HG02588 (cell line): Measurements from ENCODE around the gene CD300C.
"Not testable (repeated sequence)": the region's sequence is repeated elsewhere in the genome, so short reads cannot be mapped to it uniquely, and the experiment has no call there.

Experiments used
- ATAC-seq: cut with Tn5 transposase; IDR thresholded peaks from one replicate; pipeline ENCODE4 v1.9.1; 2021; ENCODE audit warnings: mild to moderate bottlenecking, moderate library complexity; ENCODE audit not compliant: unreplicated experiment

CD300C gene

GRCh38 chr17:74545843-74546230 lies at the start of gene CD300C:
TSS of gene CD300C (minus strand) at chr17:74546115. CDS start at chr17:74545782, 333 bp downstream.
- ATAC-seq: no peak

GRCh38 chr17:74595037-74595750 lies 49.3 kb upstream of the CD300C start:
- ATAC-seq: no peak

DNA sequence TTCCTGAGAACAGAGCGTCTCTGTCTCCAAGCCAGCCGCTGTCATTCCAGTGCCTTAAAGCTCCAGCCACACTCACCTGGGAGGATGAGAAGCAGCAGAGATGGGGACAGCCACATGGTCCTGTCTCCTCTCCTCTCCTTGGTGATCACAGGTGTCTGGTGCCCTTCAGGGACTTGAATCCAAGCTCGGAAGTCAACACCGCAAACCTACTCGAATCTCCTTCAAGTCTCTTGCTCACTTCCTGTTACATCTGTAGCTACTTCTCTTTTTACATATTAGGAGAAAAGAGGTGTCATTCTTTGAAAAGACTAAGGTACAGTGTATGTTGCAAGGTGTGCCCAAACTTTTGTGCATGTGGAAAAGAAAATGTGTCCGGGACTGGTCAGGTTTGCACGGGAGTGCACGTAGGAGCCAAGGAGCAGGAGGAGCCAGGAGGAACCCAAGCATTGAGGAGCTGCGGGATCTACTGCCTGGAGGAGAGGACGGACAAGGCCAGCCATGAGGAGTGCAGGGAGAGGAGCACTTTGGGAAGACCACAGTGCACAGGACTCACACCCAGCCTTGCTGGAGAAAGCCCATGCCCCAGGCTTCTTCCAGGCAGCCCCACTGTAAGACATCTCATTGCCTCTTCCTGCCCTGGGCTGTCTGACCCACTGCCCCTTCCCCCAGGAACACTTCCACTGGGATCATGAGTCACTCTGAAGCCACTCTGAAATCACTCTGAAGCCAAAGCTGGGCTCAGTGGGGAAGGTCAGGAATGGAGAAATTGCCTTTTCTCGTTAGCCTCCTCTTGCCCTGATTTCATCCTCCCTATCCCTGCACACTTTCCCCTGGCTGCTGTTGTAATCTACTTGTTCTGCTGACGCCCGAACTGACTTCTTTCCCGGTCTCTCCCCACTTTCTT lies 46.4 kb upstream of the CD300C start, which contains the start of gene CD300LD:
TSS of gene CD300LD (minus strand) at position 197 of the 904 bp plus-strand sequence. CDS start at position 116, 81 bp downstream.
- no peak for ATAC-seq

GRCh38 chr17:74591503-74591902 lies 45.6 kb upstream of the CD300C start:
- no peak for ATAC-seq

DNA sequence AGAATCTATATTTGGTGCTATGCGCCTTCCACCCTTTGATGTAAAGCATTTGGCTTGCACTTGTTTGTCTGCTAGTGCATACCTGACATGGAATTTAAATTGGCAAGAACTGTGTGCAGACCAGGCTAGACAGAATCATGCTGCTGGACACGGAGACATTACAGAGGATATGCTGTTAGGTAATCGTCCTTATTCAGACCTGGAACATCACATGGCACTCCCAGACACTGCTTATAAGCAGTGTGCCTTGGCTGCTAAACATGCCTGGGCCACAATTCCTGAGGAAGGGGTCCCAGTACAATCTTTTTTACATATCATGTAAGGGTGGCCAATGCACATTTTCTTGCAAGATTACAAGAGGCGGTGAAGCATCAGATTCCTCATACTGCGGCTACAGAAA lies 39.8 kb upstream of the CD300C start:
- ATAC-seq: no peak

DNA sequence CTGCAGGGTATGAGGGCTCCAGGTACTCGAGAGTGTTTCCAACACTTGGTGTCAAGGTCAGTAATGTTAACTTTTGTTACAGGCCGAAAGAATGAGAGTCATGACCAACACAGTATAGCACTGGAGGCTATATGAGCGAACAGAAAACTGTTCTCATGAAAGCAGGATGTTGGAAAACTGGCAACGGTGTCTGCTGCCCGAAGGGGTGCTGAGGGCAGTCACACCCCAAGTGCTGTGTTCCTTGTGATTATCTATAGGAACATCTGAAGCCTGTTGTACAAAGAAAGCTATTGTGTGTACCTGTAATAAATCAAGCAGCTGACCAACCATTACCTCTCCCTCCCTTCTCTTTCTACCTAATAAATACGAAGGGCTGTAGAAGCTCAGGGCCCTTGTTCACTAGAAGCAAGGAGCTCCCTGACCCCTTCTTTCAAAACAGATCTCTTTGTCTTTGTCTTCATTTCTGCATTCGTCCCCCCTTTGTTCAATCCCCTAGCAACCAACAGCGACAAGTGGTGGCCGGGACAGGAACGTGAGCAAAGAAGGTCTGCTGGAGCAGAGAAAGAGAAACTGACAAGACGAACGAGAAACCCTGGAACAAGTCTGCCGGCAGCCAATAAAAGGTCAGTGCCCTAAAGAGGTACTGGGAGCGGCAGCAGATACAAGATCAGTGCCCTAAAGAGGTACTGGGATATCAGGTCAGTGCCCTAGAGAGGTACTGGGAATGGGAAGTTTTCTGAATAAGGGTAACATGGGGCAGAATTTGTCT lies 38.6 kb upstream of the CD300C start:
- ATAC-seq: no peak

GRCh38 chr17:74582633-74583032 lies 36.7 kb upstream of the CD300C start:
- ATAC-seq: no peak

GRCh38 chr17:74579900-74580299 lies 34.0 kb upstream of the CD300C start:
- ATAC-seq: no peak

DNA sequence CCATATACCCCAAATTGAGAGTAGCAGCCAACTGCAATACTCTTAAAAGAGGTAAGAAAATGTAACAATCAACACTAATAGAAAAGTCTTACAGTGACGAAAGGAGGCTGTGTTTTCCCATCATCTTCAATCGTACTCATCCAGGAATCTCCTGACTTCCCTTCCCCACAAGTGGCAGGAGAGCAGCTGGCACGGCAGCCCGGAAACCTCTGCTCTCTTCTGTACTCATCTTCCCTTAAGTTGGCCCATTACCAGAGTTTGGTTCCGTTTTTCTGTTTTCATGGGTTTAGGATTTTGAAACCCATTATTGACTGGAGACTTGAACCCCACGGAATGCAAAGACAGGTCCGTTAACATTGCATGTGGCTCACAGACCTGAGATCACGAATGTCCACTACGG lies 33.1 kb upstream of the CD300C start:
- no peak for ATAC-seq

- no peak for ATAC-seq
Measured at GRCh38 chr17:74574489-74575142, 28.7 kb upstream of the CD300C start.

DNA sequence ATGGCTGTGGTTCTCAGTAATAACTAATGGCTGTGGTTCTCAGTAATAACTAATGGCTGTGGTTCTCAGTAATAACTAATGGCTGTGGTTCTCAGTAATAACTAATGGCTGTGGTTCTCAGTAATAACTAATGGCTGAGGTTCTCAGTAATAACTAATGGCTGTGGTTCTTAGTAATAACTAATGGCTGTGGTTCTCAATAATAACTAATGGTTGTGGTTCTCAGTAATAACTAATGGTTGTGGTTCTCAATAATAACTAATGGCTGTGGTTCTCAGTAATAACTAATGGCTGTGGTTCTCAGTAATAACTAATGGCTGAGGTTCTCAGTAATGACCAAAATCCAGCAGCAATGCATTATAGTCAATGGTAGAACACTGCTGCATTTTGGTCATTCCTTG lies 27.7 kb upstream of the CD300C start:
- not testable (repeated sequence) for ATAC-seq

DNA sequence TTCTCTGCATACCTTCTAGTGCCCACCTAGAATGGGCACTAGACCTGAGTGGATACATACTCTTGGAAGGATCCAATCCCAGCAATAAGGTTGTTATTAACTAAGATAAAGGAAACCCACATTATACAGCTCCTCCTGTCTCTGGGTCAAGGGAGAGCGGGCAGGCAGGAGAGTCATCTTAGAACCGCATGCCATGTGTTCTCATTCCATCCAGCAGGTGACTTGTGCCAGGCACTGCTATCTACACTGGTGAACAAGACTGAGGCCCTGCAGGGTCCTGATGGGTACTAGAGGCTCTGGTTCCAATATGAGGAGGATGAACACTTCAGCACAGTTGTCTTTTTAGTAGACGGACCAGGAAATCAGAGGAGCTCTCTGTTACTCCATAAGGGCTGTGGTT lies 27.3 kb upstream of the CD300C start:
- no peak for ATAC-seq

DNA sequence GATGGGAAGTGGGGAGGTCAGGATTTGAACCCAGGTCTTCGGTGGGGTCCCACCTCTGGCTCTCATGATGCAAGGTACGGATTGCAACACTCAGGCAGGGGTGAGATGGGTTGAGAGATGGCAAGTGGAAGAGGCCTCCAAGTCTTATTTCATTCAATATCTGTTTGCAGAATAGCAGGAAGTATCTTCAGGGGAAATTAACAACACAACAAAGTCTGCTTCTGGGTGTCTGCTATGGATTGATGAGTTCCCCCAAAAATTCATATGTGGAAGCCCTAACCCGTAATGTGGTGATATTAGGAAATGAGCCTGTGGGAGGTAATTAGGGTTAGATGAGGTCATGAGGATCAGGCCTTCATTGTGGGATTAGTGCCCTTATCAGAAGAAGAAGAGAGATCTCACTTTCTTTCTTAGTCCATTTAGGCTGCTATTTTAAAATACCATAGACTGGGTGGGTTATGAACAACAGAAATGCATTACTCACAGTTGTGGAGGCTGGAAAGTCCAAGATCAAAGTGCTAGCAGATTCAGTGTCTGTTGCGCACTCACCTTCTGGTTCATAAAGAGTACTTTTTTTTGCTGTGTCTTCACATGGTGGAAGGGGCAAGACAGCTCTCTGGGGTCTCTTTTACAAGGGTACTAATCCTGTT lies 25.8 kb upstream of the CD300C start:
- no peak for ATAC-seq

GRCh38 chr17:74569020-74570003 lies 23.4 kb upstream of the CD300C start:
- no peak for ATAC-seq

- no peak for ATAC-seq
Measured at GRCh38 chr17:74568106-74568873, 22.4 kb upstream of the CD300C start.

GRCh38 chr17:74567397-74567796 lies 21.5 kb upstream of the CD300C start, which contains the start of gene CD300H:
TSS of gene CD300H (minus strand) at chr17:74567509.
- no peak for ATAC-seq

DNA sequence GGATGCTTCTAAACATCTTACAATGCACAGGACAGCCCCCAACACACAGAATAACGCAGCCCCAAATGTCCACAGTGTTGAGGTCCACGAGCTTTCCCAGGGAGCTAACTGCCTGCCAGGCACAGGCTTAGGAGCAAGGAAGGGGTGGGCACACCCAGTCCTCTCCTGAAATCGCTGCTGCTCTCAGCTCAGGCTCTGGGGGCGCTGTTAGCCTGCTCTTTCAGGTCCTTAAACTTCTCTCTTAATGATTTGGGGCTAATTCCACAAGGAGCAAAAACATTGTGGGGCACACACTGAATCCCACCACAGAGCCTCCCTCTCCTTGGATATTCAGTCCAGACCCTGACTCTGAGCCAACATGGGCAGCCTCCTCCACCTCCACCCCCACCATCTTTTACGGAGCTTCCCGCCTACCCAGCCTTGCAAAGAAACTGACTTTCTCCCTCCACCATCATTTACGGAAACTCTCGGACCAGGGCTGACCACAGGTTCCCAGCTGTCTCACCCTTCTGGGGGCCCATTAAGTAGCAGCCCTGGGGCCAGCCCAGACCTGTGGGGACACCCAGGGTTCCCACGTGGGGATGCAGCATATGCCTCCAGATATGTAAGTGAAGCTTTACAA lies 20.3 kb upstream of the CD300C start:
- no peak for ATAC-seq

DNA sequence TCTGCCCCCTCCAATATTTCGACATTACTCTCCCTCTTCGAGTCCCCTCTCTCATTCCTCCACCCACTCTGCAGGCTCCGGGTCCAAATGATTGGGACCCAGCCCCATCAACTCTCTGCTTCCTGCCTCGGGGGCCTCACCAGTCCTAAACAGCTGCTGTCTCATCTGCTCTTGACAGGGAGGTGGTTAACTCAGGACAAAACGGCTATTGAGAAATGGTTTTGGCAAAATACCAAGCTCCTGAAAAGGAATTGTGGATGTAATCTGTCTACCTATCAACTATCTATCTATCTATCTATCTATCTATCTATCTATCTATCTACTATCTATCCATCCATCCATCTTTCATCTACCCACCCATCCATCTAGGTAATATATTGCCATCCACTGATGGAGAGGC lies 19.2 kb upstream of the CD300C start:
- no peak for ATAC-seq
